Body of pancreas (tissue), 4 donors: ENCODE data around the gene OR2T1.

ENCODE experiments used
- CTCF ChIP-seq, 7 experiments: fragments of 450-650 bp in 4 of 7; fragments of 200-600 bp in 3 of 7; sonication (generic) in 3 of 7; IDR thresholded peaks; one replicate each; pipeline ENCODE4 v1.5.1; 2016 to 2019; ENCODE audit warnings: antibody characterized with exemption in 7 of 7
- POLR2A ChIP-seq, 3 donors: fragments of 450-650 bp; IDR thresholded peaks; one replicate each; pipeline ENCODE4 v1.6.1; 2016; ENCODE audit warnings: antibody characterized with exemption in 3 of 3, mild to moderate bottlenecking in 2 of 3

- TF ChIP-seq CTCF (IDR thresholded peaks at IDR 0.05) (no peak), POLR2A (IDR thresholded peaks at IDR 0.05) (no peak)
Measured at GRCh38 chr1:248359415-248359814, 43.4 kb upstream of the OR2T1 start.
